Right lobe of liver (tissue), 4 donors: Measurements from ENCODE around the gene HOXB1.

Experiments
- POLR2A ChIP-seq: fragments of 450-650 bp; IDR thresholded peaks from one replicate; pipeline ENCODE4 v1.6.1; 2017; ENCODE audit warnings: antibody characterized with exemption, mild to moderate bottlenecking
- TF ChIP-seq, protein P1 (sequence below), 4 donors: fragments of 200-600 bp in 3 of 4; fragments of 450-650 bp in 1 of 4; IDR thresholded peaks; one replicate each; pipeline versions ENCODE4 v1.5.1 to v1.8.0; 2016 to 2022; ENCODE audit warnings: antibody characterized with exemption in 4 of 4, mild to moderate bottlenecking in 2 of 4
- donor health status: DM: no; HTN: no; CAD: no.
- donor health status: DM: no; HTN: no; CAD: no.
- donor health status: DM: no; HTN: yes; CAD: no.

DNA sequence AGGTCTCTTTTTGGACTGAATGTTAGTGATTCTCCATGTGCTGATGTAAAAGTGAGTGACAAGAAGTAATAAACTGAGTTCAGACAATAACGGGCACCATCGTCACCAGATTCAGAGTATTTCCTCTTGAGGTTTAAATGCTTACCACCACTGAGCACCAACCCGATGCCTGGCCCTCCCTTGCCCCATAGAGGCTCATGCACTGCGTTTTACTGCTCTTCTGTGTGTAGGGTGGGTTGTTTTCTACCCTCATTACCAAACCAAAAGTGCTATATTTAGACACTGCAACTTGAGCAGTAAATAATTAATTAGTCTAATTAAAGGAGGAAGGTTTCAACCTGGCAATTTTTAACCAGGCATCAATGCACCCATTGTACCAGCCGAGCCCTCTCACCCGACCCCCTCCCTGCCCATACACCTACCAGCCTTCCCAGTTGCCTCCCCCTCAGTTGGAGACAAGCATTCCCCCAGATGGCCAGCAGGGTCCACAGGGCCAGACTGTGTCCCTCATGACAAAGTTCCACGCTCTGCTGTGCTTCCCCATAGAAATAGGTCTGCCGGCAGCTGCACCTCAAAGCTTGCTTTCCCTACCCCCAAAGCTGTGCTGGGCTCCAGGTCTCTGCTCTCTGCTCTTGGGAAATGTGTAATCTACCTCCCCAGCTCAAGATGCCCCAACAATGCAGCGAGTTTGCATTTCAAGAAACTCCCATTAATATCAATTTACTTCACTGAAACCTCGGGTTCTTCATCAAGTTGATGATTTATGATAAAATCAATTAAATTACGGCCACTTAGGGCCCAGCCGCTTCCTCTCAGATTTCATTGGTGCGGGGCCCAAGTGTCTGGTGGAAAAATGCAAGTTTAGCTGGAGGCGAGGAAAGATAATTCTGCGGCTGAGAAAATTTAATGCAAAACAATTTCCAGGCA is 31.3 kb upstream of the HOXB1 start:
- TF ChIP-seq, protein P1, sequence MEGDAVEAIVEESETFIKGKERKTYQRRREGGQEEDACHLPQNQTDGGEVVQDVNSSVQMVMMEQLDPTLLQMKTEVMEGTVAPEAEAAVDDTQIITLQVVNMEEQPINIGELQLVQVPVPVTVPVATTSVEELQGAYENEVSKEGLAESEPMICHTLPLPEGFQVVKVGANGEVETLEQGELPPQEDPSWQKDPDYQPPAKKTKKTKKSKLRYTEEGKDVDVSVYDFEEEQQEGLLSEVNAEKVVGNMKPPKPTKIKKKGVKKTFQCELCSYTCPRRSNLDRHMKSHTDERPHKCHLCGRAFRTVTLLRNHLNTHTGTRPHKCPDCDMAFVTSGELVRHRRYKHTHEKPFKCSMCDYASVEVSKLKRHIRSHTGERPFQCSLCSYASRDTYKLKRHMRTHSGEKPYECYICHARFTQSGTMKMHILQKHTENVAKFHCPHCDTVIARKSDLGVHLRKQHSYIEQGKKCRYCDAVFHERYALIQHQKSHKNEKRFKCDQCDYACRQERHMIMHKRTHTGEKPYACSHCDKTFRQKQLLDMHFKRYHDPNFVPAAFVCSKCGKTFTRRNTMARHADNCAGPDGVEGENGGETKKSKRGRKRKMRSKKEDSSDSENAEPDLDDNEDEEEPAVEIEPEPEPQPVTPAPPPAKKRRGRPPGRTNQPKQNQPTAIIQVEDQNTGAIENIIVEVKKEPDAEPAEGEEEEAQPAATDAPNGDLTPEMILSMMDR (IDR thresholded peaks at IDR 0.05), result no peak
- TF ChIP-seq POLR2A, result no peak
